HFF-Myc (cell line): Measurements from ENCODE around the gene POU2F1.

Source experiments
- DNase-seq: peaks from one replicate; pipeline ENCODE4 v3.0.0-alpha.2; 2011; ENCODE audit warnings: low read depth; ENCODE audit errors: extremely low read depth
- H3K4me3 ChIP-seq: replicated peaks from 2 replicates; pipeline ENCODE4 v1.5.1; 2011; ENCODE audit warnings: low read depth, mild to moderate bottlenecking, control low read depth, low read length
- CTCF ChIP-seq: IDR thresholded peaks from 2 replicates; pipeline ENCODE4 v1.5.1; 2012; ENCODE audit warnings: mild to moderate bottlenecking, low read depth, low read length, control low read depth; ENCODE audit errors: missing control alignments

Gene POU2F1

GRCh38 chr1:167210966-167211674 is 9.6 kb upstream of the POU2F1 start:
- TF ChIP-seq CTCF, result no peak
- DNase-seq, result no peak
- H3K4me3 ChIP-seq, result no peak overlapping the region

- no peak for TF ChIP-seq CTCF
- no peak overlapping the region for H3K4me3 ChIP-seq
- DNase-seq, result no peak
These were observed 8.7 kb upstream of the POU2F1 start for GRCh38 chr1:167212025-167212424.

GRCh38 chr1:167216809-167217208 is 3.9 kb upstream of the POU2F1 start:
- H3K4me3 ChIP-seq, result no peak overlapping the region
- no peak for TF ChIP-seq CTCF
- no peak for DNase-seq

- peak overlapping the region; percentile 89 for H3K4me3 ChIP-seq
- no peak for TF ChIP-seq CTCF
- no peak for DNase-seq
These were observed 1.5 kb upstream of the POU2F1 start for GRCh38 chr1:167219194-167219593.

GRCh38 chr1:167219646-167220536 is 795 bp upstream of the POU2F1 start:
- TF ChIP-seq CTCF, result no peak
- DNase-seq, result peak; percentile 11
- H3K4me3 ChIP-seq, result peak overlapping the region; percentile 89

- peak overlapping the region; percentile 89 for H3K4me3 ChIP-seq
- DNase-seq, result no peak
- TF ChIP-seq CTCF, result no peak
These were observed 546 bp downstream of the POU2F1 start for GRCh38 chr1:167221126-167221737.
